GM13977 (cell line): ENCODE data around the gene HBA2.
"Not testable (repeated sequence)": the region's sequence is repeated elsewhere in the genome, so short reads cannot be mapped to it uniquely, and the experiment has no call there.

ENCODE experiments used
- DNase-seq: peaks from one replicate; pipeline ENCODE4 v3.0.0; 2012; ENCODE audit warnings: low spot score
- CTCF ChIP-seq: IDR thresholded peaks from 2 replicates; pipeline ENCODE4 v1.5.1; 2012; ENCODE audit warnings: mild to moderate bottlenecking, control low read depth; ENCODE audit not compliant: insufficient read depth; ENCODE audit errors: extremely low read depth, missing control alignments
- in situ Hi-C: fragments of 300-500 bp; cut with MboI; formaldehyde crosslinking; loops from one replicate; pipeline ENCODE4 v1.12.0; 2022; ENCODE audit warnings: low sequenced_read_pairs, low pct_unique_long_range_greater_than_20kb, mixed read lengths, inconsistent platforms; ENCODE audit not compliant: unreplicated experiment

The HBA2 gene

GRCh38 chr16:146646-147045, 26.0 kb upstream of the HBA2 start:
- in situ Hi-C loops, result no loop called here
- no peak for TF ChIP-seq CTCF
- no peak for DNase-seq

- in situ Hi-C loops, result no loop called here
- TF ChIP-seq CTCF, result no peak
- no peak for DNase-seq
Measured at GRCh38 chr16:149024-149660, 23.5 kb upstream of the HBA2 start.

- no peak for TF ChIP-seq CTCF
- DNase-seq, result no peak
- in situ Hi-C loops, result no loop called here
Measured at GRCh38 chr16:152141-153128, 20.2 kb upstream of the HBA2 start, which contains the start of gene HBZ. HBZ (plus strand) TSS chr16:152644; CDS start chr16:152910, 266 bp downstream.

- in situ Hi-C loops, DNase-seq: not testable (repeated sequence)
Measured at GRCh38 chr16:153129-153521, 19.6 kb upstream of the HBA2 start.

GRCh38 chr16:153550-154216, 19.0 kb upstream of the HBA2 start:
- in situ Hi-C loops, DNase-seq: not testable (repeated sequence)

- in situ Hi-C loops, result no loop called here
- peak; percentile 67 for DNase-seq
- TF ChIP-seq CTCF, result no peak
Measured at GRCh38 chr16:154217-155030, 18.3 kb upstream of the HBA2 start.

GRCh38 chr16:155031-155398, 17.7 kb upstream of the HBA2 start:
- in situ Hi-C loops, result no loop called here
- no peak for DNase-seq
- no peak for TF ChIP-seq CTCF
